Kidney epithelial cell (primary cell): ENCODE data around the gene OR51F2. TPM values are rescaled to one million over a fixed set of nuclear protein-coding genes. Genes with fewer than 3 reads are reported as not detected.

Experiments used
- DNase-seq: peaks from one replicate; pipeline ENCODE4 v3.0.0-alpha.2; 2010; ENCODE audit warnings: low read depth
- H3K27me3 ChIP-seq: 2 replicates; pipeline ENCODE4 v1.6.0; 2011; ENCODE audit warnings: low read length; ENCODE audit not compliant: control insufficient read depth, insufficient read depth
- H3K36me3 ChIP-seq: 2 replicates; pipeline ENCODE4 v1.5.1; 2011; ENCODE audit warnings: low read length; ENCODE audit not compliant: control insufficient read depth, insufficient read depth
- H3K4me3 ChIP-seq: 2 replicates; pipeline ENCODE4 v1.5.1; 2011; ENCODE audit warnings: low read depth, mild to moderate bottlenecking, control low read depth, low read length
- CTCF ChIP-seq: IDR thresholded peaks from 2 replicates; pipeline ENCODE4 v1.5.1; 2011; ENCODE audit warnings: mild to moderate bottlenecking, moderate library complexity, low read length, control low read depth, inconsistent platforms; ENCODE audit not compliant: insufficient read depth, poor library complexity, severe bottlenecking
- total RNA-seq: library from RNA; depleted of rRNA; stranded (reverse); fragments of >200 nt; gene quantifications from 2 replicates; pipeline ENCODE4 v1.2.3, GENCODE V29; 2015

OR51F2 gene
- total RNA-seq, 1 donor from 2014 or later = not detected

- TF ChIP-seq CTCF = no peak
- Histone ChIP-seq H3K36me3 (no peaks in the 10 kb centered on the region), H3K4me3 (no peak overlapping the region), H3K27me3 (no peaks in the 10 kb centered on the region)
- no peak for DNase-seq
Observed at GRCh38 chr11:4865855-4866254, 44.7 kb downstream of the OR51F2 start.

Other genes with a start within 250 kb of the OR51F2 start
- gene OR52I2, start 239.6 kb upstream of the OR51F2 start, total RNA-seq = not detected in 2 replicates
- gene OR52I1, start 227.3 kb upstream of the OR51F2 start, total RNA-seq = not detected in 2 replicates
- 21.9 and 25.3 TPM in 2 replicates for gene TRIM68, start 213.1 kb upstream of the OR51F2 start, total RNA-seq
- gene OR51D1, start 183.8 kb upstream of the OR51F2 start, total RNA-seq = not detected in 2 replicates
- not detected in 2 replicates for gene OR51E1, start 177.3 kb upstream of the OR51F2 start, total RNA-seq
- gene OR51E2, start 123.5 kb upstream of the OR51F2 start, total RNA-seq = not detected in 2 replicates
- not detected in 2 replicates for gene MMP26, start 116.5 kb upstream of the OR51F2 start, total RNA-seq
- gene OR51F1, start 51.4 kb upstream of the OR51F2 start, total RNA-seq = not detected in 2 replicates
- not detected in 2 replicates for gene OR52R1, start 16.9 kb upstream of the OR51F2 start, total RNA-seq
- not detected in 2 replicates for gene OR51S1, start 27.9 kb downstream of the OR51F2 start, total RNA-seq
- gene OR51T1, start 60.6 kb downstream of the OR51F2 start, total RNA-seq = not detected in 2 replicates
- gene OR51A7, start 82.5 kb downstream of the OR51F2 start, total RNA-seq = not detected in 2 replicates
- gene OR51G2, start 98.0 kb downstream of the OR51F2 start, total RNA-seq = not detected in 2 replicates
- gene OR51G1, start 103.0 kb downstream of the OR51F2 start, total RNA-seq = not detected in 2 replicates
- gene OR51A4, start 126.3 kb downstream of the OR51F2 start, total RNA-seq = not detected in 2 replicates
- gene OR51A2, start 134.4 kb downstream of the OR51F2 start, total RNA-seq = not detected in 2 replicates
- not detected in 2 replicates for gene OR51L1, start 173.5 kb downstream of the OR51F2 start, total RNA-seq
- not detected in 2 replicates for gene OR52J3, start 225.2 kb downstream of the OR51F2 start, total RNA-seq
- gene OR52E2, start 238.3 kb downstream of the OR51F2 start, total RNA-seq = not detected in 2 replicates
- not detected in 2 replicates for gene OR52E1, start 248.3 kb downstream of the OR51F2 start, total RNA-seq